WI38 (cell line): Measurements from ENCODE around the gene TRIM4.
"Not testable (repeated sequence)": the region's sequence is repeated elsewhere in the genome, so short reads cannot be mapped to it uniquely, and the experiment has no call there.

Experiments used
- H3K4me3 ChIP-seq: 2 replicates; pipeline ENCODE4 v1.5.1; 2011; ENCODE audit warnings: low read depth, mild to moderate bottlenecking, control low read depth, low read length
- CTCF ChIP-seq: IDR thresholded peaks from 2 replicates; pipeline ENCODE4 v1.5.1; 2012; ENCODE audit warnings: low read depth, mild to moderate bottlenecking, control low read depth, low read length

Gene TRIM4

DNA sequence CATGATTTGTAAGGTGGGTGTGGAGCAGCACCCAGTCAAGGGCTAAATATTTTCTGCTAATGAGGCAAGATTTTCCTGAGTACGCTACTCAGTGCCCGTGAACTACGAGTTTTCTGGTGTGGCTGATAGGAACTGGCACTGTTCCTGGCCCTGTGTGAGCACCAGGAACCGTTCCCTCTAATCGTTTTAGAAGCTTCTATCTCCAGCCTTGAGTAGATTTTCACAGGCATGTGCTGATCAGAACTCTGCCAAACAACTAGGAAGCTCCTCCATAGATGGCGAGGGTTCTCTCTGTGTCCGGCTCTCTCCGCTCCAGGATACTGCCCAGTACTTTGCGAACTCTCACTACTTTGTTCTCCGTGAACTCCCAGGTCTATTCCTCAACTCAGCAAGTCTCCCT, 17.7 kb downstream of the TRIM4 start:
- TF ChIP-seq CTCF: no peak
- no peak overlapping the region for H3K4me3 ChIP-seq

DNA sequence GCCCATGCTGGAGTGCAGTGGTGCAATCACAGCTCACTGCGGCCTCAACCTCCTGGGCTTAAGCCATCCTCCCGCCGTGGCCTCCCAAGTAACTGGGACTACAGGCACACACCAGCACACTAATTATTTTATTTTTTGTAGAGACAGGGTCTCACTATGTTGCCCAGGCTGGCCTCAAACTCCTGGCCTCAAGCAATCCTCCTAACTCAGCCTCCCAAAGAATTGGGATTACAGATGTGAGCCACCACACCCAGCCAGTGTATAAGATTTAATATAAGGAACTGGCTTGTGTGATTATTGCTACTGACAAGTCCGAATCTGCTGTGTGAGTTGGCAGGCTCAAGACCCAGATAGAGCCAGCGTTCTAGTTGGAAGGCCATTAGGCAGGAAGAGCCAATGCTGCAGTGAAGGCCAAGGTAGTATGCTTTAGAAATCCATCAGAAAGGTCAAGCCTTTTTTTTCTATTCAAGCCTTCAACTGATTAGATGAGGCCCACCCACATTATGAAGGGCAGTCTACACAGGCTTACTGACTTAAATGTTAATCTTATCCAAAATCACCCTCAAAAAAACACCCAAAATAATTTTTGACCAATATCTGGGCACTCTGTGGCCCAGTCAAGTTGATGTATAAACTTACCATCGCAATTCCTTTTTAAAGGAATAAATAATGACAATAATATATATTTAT, 19.4 kb downstream of the TRIM4 start:
- no peak for TF ChIP-seq CTCF
- H3K4me3 ChIP-seq: no peak overlapping the region

DNA sequence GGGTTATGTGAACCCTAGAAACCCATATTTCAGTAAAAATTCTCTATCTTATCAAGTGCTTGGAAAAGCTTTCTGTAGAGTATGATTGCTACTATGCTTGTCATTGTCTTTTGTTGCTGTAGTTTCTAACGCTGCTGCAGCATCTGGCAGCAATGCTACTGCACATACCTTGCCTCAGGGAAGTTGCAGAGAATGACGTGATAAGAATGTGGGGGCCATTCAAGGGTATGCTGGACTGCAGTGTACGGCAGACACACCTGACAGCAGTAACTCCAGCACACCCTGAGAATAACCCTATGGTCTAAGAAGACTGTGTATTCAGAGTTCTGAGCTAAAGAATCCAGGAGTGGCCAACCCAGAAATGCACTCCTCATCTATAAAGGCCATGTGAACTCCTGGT, 20.5 kb downstream of the TRIM4 start:
- TF ChIP-seq CTCF: no peak
- no peak overlapping the region for H3K4me3 ChIP-seq

DNA sequence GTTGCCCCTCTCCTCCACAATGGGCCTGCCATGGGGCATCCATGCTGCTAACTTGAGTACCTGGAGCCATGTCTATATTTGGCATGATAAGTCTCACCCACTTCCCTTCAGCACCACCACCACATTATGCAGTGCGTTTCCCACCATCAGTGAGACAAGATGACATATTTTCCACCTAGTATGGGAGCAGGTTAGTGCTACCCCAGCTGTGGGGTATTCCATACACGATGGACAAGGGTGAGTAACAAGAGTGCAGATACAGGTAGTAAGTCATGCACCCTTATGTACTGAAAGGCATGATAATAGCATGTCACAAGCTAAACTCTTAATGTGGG, 21.3 kb downstream of the TRIM4 start:
- no peak overlapping the region for H3K4me3 ChIP-seq
- TF ChIP-seq CTCF: no peak

- no peak for TF ChIP-seq CTCF
- H3K4me3 ChIP-seq: no peak overlapping the region
Measured at GRCh38 chr7:99897322-99898022, 21.9 kb downstream of the TRIM4 start.

GRCh38 chr7:99894738-99895137, 24.6 kb downstream of the TRIM4 start:
- no peak for TF ChIP-seq CTCF

DNA sequence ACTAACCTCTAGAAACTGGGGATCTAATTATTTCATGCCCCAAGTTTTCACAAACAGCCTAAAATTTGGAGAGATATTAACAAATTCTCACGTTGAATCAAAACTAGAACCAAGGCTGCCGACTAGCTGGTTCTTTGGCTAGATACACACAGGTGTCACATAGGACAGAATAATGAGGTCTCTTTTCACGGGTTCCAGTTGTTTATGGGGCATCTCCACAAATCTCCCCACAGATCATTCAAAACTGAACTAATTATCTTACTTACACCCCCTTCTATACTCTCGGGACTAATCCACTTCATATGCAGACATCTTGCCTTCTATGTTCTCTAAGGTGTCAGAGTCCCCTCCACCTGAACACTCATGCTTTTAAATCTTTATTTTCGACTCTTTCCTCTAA, 26.1 kb downstream of the TRIM4 start:
- TF ChIP-seq CTCF: no peak
- no peak overlapping the region for H3K4me3 ChIP-seq

More at GRCh38 chr7:99894738-99895137, 24.6 kb downstream of the TRIM4 start:
- no peak overlapping the region for H3K4me3 ChIP-seq

DNA sequence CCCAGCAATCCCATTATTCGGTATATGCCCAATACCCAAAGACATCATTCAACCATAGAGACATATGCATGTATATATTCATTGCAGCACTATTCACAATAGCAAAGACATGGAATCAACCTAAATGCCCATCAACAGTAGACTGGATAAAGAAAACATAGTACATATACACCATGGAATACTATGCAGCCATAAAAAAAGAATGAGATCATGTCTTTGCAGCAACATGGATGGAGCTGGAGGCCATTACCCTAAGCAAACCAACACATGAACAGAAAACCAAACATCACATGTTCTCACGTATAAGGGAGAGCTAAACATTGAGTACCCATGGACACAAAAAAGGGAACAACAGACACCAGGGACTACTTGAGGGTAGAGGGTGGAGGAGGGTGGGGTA, 29.0 kb downstream of the TRIM4 start:
- not testable (repeated sequence) for H3K4me3 ChIP-seq

GRCh38 chr7:99888366-99888765, 31.0 kb downstream of the TRIM4 start:
- H3K4me3 ChIP-seq: not testable (repeated sequence)
